H1 (cell line): ENCODE measurements around the gene TMEM40. TPM values are rescaled to one million over a fixed set of nuclear protein-coding genes. Genes with fewer than 3 reads are reported as not detected.

Experiments
- CBX5 ChIP-seq: fragments of 300-800, 300-1000 bp; sonication (generic); IDR thresholded peaks from 2 replicates; pipeline ENCODE4 v1.7.1; 2016; ENCODE audit warnings: antibody characterized with exemption, low read length, low read depth
- CHD7 ChIP-seq: fragments of 300-600 bp; sonication (generic); IDR thresholded peaks from 2 replicates; pipeline ENCODE4 v1.7.1; 2012; ENCODE audit warnings: low read length, moderate library complexity, mild to moderate bottlenecking, inconsistent platforms; ENCODE audit not compliant: insufficient replicate concordance
- POLR2AphosphoS5 ChIP-seq: IDR thresholded peaks from 2 replicates; pipeline ENCODE4 v1.6.1; 2011; ENCODE audit warnings: low read depth, low read length
- SIRT6 ChIP-seq: IDR thresholded peaks from one replicate; pipeline ENCODE4 v1.7.1; 2012; ENCODE audit warnings: low read length, inconsistent platforms
- polyA plus RNA-seq, 7 experiments: library from polyadenylated mRNA; depleted of rRNA in 3 of 7; stranded (reverse) in 5 of 7; unstranded in 2 of 7; fragments of >200 nt in 5 of 7; fragments of 200-250 nt in 2 of 7; gene quantifications; 1 replicate in 5 of 7; 2 replicates in 1 of 7; 4 replicates in 1 of 7; pipeline versions ENCODE4 v1.2.1 to v1.2.3, GENCODE V29; 2011 to 2013; ENCODE audit warnings: missing spikeins in 2 of 7, mixed read lengths in 2 of 7
- total RNA-seq: library from RNA; stranded (reverse); fragmentation: NEBNext Ultra II Directional; extraction: Animal tissue kit (Norgen Biotek cat#: 25700); gene quantifications from 2 replicates; pipeline ENCODE4 v1.2.1, GENCODE V29; 2021

TMEM40 gene
- total and polyA plus RNA-seq, 2 of the 8 experiments (the other 6 are each of a cell fraction or from before 2014, with no cell fraction given): 0.18 TPM; not detected in 1

GRCh38 chr3:12686096-12686495 lies 73.0 kb downstream of the TMEM40 start (continued):
- TF ChIP-seq CHD7 (no peak), CBX5 (no peak), POLR2AphosphoS5 (no peak), SIRT6 (no peak)
